Cardiac septum (tissue), 1 donor: Measurements from ENCODE around the gene CDAN1. TPM values are rescaled to one million over a fixed set of nuclear protein-coding genes. Genes with fewer than 3 reads are reported as not detected.

ENCODE experiments used
- DNase-seq: peaks from one replicate; pipeline ENCODE4 v3.0.0-alpha.2; 2020; ENCODE audit warnings: low spot score
- intact Hi-C: fragments of 100-400 bp; cut with DNase I; formaldehyde crosslinking; loops from one replicate; pipeline ENCODE4 v1.14.0; 2022
- total RNA-seq: library from RNA; stranded (reverse); fragmentation: NEBNext Ultra II Directional; extraction: Animal tissue kit (Norgen Biotek cat#: 25700); gene quantifications from one replicate; pipeline ENCODE4 v1.2.1, GENCODE V29; 2021
- donor health status: DM: no; HTN: no; CAD: no.

The CDAN1 gene
- total RNA-seq, 1 donor from 2014 or later: 6.5 TPM

DNA sequence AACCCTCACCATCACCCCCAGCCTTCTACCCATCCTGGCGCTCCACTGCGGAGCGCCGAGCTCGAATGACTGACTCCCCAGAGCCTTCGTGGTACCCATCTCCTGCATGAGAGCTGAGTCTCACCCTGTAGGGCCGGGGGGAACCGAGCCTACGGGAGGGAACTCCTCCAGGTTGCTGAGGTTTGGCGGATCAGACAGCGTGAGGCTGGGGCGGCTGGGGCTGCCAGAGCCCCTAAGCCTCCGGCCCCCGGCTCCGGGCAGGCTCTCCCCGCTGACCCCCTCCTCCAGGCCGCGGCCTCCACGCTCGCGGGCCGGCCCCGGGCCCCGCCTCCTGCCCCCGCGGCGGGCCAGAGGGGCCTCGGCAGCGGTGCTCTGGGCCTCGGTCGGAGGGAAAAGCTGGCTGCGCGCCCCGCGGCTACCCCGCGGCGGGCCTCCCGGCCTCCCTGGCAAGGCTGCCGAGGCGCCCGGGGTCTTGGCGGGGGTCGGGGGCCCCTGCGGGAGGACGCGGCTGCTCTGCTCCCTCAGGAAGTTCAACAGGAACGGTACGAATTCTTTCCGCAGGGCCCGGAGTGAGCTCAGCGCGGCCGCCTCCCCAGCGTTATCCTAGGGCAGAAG, 643 bp downstream of the CDAN1 start:
- intact Hi-C loops: loop anchor here (2.0 kb wide), 1 partner anchor 185 kb away; the partner anchor contains the start of gene TTBK2
- DNase-seq: no peak

DNA sequence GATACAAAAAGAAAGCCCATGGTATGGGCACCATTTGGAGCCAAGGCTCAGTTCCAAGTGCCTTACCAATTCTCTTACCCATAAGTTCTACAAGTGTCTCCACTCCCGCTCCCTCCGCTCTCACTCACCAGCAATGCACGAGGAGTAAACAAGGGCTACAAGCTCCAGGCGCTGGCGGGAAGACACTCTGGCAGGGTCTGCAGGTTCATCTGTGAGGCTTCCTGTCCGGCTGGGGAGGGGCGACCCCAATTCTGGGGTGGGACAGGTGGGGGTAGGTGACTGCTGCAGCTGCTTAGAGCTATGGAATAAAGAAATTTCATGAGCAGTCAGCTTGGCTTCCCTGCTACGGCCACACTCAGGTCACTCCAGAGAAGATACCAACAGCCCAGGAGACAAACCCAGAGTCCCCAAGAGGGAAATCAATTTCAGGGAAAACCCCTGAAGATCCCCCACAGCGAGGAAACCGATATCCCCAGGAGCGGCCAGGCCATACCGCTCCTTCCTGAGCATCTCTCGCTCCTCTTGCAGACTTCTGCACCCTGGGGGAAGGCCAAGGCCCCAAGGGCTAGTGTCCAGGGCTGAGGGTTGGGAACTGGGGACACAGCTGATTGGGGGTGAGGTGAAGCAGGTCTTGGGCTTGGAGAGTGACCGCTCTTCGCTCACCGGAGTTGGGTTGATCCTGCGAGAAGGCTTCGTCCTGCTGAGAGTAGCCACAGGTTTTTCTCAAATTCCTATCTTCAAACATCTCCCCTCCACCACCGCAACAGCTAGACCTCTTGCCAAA, 1.4 kb downstream of the CDAN1 start:
- DNase-seq: peak; percentile 65
- intact Hi-C loops: loop anchor here (2.0 kb wide), 1 partner anchor 185 kb away; the partner anchor contains the start of gene TTBK2

DNA sequence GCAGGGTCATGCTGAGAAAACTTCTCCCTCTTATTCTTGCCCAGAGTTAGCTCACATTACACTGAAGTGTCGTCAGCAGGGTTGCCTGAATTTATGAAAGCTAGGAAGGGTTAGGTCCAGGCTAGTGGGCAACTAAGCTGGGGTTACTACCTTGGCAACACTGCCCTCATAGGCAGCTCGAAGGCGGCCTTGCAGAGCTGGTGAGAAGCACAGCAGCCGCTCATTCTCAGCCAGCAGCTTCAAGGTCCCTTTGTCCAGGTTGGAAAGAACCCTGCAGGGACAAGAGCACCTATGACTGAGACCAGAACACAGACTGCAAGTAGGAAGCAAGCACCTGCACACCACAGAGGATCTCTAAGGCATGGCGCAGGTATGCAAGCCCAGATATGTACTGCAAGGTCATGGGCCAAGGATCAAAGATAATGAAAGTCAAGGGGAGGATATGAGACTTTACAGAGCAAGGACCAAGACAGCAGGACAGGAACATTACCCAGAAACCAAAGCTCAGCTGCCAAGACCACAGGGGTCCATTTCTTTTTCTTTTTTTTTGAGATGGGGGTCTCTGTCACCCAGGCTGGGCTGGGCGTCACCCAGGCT, 2.8 kb downstream of the CDAN1 start:
- no peak for DNase-seq
- intact Hi-C loops: no loop called here

DNA sequence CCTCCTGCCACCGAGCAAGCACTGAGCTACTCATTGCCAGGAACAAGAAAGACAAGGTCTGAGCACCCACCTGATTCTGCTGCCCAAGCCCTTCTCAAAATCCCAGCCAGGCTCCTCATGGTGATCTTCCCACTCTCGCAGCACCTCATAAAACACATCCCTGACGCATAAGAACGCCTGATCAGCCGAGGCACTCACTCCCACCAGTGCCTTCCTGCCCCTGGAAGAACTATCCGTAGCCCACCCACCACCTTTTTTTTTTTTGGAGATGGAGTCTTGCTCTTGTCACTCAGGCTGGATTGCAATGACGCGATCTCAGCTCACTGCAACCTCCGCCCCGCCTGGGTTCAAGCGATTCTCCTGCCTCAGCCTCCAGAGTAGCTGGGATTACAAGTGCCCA, 3.9 kb downstream of the CDAN1 start:
- DNase-seq: no peak
- intact Hi-C loops: no loop called here

DNA sequence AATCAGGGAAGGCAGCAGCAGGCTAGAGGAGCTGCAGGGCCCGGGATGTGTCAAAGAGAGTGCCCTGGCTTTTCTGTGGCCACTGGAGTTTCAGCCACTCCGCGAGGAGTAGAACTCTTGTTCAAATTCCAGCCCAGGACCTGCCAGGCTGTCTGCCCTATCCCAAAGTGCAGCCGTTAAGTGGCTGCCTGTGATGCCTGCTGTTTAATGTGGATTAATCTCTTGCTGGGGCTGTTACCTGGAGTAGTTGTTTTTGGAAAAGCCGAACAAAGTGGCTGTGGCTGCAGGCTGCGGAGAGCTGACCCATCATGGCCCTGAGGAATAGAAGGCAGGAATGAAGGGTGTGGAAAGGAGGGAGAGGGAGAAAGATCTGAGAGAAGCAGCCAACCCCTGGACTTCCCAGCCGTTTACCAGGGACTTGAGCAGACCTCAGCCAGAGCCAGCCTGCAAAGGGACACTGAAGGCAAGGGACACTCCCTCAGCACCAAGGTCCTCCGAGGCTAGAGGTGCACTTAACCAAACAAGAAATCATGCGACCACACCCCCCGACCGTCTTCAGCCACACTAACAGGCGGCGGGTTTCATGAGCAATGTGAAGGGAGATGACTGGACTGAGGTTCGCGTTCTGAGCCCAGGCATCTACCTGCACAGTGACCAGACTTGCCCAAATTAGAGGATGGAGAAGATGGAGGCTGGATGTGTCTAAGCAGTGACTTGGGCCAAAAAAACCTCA, 4.7 kb downstream of the CDAN1 start:
- intact Hi-C loops: no loop called here
- peak; percentile 46 for DNase-seq

DNA sequence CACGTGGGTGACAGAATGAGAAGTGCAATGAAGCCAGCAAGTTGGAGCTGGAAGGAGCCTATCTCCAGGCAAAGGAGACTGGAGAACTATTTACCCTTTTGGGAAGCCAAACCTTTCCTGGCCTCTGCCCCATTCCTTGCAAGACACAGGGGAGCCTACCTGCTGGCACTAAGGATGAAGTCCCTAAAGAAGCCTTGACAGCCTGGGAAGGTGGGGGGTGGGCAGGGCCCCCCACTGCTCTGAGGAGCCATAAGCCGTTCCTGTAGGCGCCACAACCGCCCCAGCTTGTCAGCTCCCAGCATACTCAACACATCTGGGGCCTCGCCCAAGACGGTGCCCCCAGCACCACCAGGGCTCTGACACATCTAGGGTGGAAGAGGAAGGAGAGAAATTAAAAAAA, 5.5 kb downstream of the CDAN1 start:
- intact Hi-C loops: no loop called here
- peak; percentile 39 for DNase-seq

DNA sequence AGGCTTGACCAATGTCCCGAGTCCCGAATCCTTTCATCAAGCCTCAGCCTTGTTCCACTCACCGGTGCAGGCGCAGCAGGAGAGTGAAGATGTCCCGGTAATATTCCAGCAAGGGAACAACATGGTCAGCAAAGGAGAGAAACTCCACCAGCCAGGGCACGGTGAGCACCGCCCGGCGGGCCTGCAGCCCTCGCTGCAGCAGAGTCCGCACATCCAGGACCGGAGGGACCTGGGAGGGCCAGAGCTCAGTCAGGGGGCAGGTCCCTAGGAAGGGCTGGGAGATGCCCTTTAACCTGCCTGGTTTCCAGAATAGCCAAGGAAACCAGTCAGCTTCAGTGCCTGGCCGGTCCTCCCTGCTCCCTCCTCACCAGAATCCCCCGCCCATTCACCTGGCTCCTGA, 6.4 kb downstream of the CDAN1 start:
- intact Hi-C loops: no loop called here
- DNase-seq: no peak

DNA sequence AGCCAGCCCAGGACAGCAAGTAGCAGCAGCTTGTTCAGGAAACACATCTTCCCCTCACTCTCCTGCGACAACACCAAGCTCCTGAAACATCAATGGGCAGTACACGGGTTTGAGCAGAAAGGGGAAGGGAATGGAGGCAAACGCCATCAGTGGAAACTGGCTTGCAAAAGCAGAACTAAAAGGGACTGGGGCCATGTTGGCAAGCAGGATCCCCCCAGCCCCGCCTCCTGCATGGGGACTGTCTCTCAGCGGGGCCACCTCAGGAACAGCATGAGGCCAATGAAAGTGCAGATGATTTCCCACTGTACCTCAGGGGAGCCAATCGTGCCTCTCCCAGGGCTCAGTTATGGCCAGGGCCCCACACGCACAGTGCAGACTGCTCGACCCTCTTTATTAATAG, 6.8 kb downstream of the CDAN1 start:
- DNase-seq: peak; percentile 54
- intact Hi-C loops: no loop called here

DNA sequence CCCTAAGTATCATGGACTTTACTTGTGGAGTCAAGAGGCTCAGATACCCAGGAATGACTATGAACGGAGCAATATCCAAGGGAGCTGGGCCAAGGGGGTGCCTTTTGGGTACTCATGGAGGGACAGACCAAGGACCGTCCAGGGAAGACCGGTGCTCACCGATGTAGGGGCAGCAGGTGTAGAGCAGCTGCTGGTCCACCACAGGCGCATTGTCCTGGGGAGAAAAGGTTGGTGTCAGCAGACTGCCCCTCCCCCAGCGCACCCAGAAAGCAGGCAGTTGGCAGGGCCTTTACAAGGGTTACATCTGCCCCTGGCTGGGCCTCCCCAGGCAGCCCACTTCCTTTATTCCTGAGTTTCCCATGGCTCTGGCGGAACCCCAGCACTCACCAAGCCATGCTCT, 7.5 kb downstream of the CDAN1 start:
- intact Hi-C loops: no loop called here
- DNase-seq: peak; percentile 44

DNA sequence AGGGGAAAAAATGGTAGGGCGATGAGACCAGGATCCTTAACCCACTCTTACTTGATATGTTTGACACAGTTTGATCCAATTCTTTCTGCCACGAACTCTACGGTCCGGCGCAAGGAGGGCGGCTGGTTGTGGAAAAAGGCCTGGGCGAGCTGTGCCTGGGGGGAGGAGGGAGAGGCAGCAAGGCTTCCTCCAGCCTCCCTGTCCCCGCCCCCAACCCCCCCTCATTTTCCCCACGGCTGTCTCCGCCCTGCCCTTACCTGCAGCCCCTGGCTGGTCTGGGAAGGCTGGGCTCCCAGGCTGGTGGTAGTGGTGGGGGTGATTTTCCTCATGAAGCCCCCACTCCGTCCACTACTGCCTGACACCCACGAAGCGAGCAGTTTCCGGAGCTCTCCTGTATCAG, 8.0 kb downstream of the CDAN1 start:
- intact Hi-C loops: no loop called here
- no peak for DNase-seq

DNA sequence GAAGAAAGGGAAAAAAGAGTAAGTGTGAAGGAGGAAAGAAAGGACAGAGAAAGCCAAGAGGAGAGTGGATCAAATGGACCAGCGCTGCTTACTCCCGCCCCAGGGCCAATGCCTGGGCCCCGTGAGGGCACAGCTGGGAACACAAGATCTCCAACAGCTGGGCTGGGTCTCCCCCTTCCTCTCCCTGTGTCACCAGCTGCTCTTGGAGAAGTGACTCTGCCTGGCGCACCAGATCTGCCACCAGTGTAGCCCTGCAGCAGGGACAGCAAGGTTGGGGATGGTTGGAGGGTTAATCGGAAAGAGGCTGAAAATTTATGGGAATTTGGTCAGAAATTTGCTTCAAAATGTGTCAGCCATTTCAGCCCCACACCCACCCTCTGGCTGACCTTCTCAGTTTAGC, 8.4 kb downstream of the CDAN1 start:
- peak; percentile 36 for DNase-seq
- intact Hi-C loops: no loop called here

DNA sequence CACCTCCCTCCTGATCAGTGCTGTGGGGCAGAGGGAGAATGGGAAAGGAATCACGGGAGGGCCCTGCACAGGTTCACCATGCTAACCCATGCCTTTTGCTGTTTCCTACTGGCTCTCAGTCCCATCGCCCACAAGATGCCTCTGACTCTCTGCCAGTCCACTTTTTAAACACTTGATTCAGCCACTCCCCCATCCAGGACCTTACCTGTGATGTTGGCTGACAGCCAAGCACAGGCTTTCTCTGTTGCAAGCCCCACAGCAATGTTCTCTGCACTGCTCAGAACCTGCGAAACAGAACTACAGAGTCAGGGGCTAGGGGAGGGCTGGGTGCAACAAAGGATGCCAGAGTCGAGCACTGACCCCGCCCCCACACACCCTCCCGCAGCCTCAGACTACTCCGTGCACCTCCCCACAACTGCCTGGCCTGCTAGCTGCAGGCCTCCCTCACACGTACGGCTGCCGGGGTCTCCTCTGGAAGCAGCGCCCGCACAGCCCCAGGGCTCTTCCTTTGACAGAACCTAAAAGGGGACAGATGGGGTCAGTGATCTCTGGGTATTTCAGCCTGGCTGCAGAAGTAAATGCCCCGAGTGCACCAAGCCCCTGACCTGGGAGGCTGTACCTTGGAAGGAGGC, 9.1 kb downstream of the CDAN1 start:
- peak; percentile 47 for DNase-seq
- intact Hi-C loops: no loop called here

DNA sequence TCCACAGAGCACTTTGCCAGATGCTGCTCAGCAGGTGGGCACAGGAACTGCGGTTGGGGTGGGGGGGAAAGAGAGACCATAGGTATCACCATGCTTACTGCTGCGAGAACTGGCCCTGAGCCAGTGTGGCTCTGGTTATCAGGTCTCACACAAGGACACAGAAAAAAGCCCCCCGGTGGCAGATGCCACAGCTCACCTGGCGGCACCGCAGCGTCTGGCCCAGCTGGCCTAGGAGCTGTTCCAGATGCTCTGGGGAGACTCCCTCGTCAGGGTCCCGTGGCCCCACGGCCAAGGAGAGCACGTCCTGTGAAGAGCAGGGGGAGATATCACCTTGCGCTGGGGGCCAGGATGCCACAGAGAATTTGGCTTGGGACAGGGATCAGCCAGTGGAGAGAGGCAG, 10.8 kb downstream of the CDAN1 start:
- no peak for DNase-seq
- intact Hi-C loops: no loop called here

DNA sequence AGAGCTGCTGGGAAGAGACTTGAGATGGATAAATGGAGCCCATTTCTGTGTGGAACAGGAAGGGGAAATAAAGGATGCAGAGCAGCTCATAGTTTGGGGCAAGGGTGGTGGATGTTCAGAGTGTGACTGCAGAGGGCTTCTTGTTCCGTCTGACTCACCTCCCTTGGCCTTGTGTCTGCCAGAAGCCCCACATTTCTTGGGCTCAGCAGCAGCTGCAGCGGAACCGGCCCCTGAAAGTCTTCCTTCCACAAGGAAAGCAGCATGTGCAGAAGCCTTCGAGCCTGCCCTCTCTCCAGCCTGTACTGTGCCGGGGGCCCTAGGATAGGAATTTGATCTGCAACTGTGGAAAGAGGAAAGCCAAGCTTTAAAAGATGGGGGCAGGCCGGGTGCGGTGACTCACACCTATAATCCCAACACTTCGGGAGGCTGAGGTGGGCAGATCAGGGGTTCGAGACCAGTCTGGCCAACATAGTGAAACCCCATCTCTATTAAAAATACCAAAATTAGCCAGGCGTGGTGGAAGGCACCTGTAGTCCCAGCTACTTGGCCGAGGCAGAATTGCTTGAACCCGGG, 11.5 kb downstream of the CDAN1 start:
- intact Hi-C loops: no loop called here
- DNase-seq: no peak

DNA sequence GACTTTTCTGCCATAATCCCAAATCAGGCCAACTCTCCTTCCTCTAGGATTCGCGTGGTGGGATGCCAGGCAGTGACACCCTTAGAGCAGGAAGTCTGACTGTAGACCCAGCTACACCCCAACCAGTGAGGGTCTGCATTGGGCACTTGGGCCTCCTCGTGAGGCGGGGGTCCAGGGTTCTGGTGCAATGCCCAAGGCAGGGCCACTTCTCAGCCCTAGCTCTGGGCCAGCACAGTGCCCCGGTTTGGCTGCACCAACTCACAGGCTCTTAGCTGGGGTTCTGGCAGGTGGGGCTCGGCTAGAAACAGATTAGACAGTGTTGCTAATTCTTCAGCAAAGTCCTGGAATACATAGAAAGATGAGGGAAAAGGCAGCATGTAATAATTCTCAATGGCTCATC, 12.7 kb downstream of the CDAN1 start:
- intact Hi-C loops: no loop called here
- no peak for DNase-seq

DNA sequence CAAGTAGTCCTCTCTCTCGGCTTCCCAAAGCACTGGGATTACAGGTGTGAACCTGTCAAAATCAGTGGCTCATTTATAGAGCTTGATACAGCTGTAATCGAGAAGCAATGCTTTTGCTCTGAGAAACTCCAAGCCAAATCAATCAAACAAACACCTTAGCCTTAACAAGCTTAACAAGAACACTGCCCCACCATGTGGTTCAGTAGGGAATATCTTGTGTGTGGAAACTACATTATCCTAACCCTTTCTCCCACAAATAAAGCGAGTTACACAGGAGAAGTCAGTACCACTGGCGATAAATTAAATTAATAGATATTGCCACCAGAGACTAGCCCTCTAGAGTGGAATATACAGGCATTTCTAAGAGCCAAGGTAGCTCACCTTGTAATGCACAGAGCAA, 13.9 kb downstream of the CDAN1 start:
- intact Hi-C loops: no loop called here

DNA sequence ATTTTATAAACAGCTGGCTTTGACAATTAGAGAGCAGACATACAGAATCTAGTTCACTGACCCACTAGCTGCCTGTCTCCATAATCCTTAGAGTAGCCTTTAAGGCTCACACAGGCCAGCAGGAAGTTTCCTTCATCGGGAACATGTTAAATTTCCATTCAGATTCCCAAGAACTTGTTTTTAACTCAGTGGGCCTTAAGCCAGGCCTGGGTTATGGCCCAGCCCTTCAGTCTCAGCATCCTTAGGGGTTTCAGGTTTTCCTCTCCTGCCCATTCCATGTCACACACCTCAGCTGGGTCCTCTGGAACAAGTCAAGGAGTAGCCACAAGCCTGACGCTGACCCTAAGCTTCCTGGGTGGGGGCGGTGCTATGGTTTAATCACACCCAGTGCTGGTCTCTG, 15.0 kb downstream of the CDAN1 start:
- intact Hi-C loops: no loop called here

More for the DNA sequence above, 13.9 kb downstream of the CDAN1 start:
- no peak for DNase-seq

DNA sequence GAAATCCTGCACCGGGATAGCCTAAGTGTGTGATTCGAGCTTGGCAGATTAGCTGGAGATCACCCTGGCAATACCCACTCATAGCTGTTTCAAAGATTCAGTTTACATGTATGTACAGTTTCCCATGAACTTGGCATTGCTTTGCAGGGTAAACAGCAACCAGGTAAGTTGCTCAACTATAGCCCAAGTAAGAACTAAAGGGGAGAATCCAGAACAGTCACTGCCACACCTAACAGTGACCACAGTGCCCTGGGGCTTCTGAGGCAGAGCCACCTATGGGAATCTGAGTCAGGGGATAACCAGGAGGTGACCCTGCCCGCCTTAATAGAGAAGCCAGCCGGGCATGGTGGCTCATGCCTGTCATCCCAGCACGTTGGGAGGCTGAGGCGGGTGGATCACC, 15.9 kb downstream of the CDAN1 start:
- intact Hi-C loops: no loop called here
- no peak for DNase-seq

More for the DNA sequence above, 15.0 kb downstream of the CDAN1 start:
- DNase-seq: no peak

DNA sequence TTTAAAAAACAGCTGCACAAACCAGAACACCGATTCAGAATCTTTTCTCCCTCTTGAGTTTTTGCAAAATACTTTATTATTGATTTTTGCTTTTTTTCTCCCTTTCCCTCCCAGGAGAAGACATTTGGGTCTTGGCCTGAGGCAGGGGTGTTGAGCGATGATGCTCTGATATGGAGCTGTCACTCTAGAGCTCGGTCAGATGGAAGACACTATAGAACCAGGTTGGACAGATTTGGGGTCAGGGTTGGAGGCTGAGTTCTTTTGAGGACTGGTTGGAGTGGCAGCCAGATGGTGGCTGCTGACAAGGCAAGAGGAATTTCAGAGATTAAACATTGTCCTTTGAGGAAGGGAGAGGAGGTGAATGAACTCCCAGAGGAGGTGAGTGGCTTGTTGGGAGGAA, 16.9 kb downstream of the CDAN1 start:
- intact Hi-C loops: no loop called here
- no peak for DNase-seq
